NCI-H1092 treated with DMSO at 0.1 percent for 48 hours (cell line): ENCODE results near the gene TNFRSF13B.
"Not testable (repeated sequence)": the region's sequence is repeated elsewhere in the genome, so short reads cannot be mapped to it uniquely, and the experiment has no call there.

Experiments used
- DNase-seq: peaks from one replicate; lab custom pipeline; 2025; lab: John Stamatoyannopoulos, UW

Gene TNFRSF13B

GRCh38 chr17:17004997-17005614 is 33.2 kb upstream of the TNFRSF13B start:
- DNase-seq, result not testable (repeated sequence)

- DNase-seq, result no peak
Measured at GRCh38 chr17:17004251-17004996, 32.5 kb upstream of the TNFRSF13B start.

GRCh38 chr17:17002731-17003715 is 31.1 kb upstream of the TNFRSF13B start:
- DNase-seq, result not testable (repeated sequence)

GRCh38 chr17:17001874-17002520 is 30.1 kb upstream of the TNFRSF13B start:
- peak; percentile 18 for DNase-seq

- no peak for DNase-seq
Measured at GRCh38 chr17:17001076-17001777, 29.3 kb upstream of the TNFRSF13B start.

GRCh38 chr17:16999931-17000625 is 28.2 kb upstream of the TNFRSF13B start:
- DNase-seq, result no peak

- DNase-seq, result no peak
Measured at GRCh38 chr17:16997514-16998429, 25.9 kb upstream of the TNFRSF13B start.

GRCh38 chr17:16996726-16997125 is 24.8 kb upstream of the TNFRSF13B start:
- DNase-seq, result not testable (repeated sequence)

GRCh38 chr17:16995930-16996329 is 24.0 kb upstream of the TNFRSF13B start:
- DNase-seq, result no peak

GRCh38 chr17:16994631-16995030 is 22.7 kb upstream of the TNFRSF13B start:
- DNase-seq, result no peak

- peak; percentile 13 for DNase-seq
Measured at GRCh38 chr17:16991349-16992009, 19.6 kb upstream of the TNFRSF13B start.

- DNase-seq, result no peak
Measured at GRCh38 chr17:16989953-16990860, 18.3 kb upstream of the TNFRSF13B start.

GRCh38 chr17:16989230-16989952 is 17.5 kb upstream of the TNFRSF13B start:
- no peak for DNase-seq

GRCh38 chr17:16988749-16989229 is 16.9 kb upstream of the TNFRSF13B start:
- no peak for DNase-seq

GRCh38 chr17:16987830-16988601 is 16.1 kb upstream of the TNFRSF13B start:
- no peak for DNase-seq
